ENCODE results near the gene RPS2.

The RPS2 gene

DNA sequence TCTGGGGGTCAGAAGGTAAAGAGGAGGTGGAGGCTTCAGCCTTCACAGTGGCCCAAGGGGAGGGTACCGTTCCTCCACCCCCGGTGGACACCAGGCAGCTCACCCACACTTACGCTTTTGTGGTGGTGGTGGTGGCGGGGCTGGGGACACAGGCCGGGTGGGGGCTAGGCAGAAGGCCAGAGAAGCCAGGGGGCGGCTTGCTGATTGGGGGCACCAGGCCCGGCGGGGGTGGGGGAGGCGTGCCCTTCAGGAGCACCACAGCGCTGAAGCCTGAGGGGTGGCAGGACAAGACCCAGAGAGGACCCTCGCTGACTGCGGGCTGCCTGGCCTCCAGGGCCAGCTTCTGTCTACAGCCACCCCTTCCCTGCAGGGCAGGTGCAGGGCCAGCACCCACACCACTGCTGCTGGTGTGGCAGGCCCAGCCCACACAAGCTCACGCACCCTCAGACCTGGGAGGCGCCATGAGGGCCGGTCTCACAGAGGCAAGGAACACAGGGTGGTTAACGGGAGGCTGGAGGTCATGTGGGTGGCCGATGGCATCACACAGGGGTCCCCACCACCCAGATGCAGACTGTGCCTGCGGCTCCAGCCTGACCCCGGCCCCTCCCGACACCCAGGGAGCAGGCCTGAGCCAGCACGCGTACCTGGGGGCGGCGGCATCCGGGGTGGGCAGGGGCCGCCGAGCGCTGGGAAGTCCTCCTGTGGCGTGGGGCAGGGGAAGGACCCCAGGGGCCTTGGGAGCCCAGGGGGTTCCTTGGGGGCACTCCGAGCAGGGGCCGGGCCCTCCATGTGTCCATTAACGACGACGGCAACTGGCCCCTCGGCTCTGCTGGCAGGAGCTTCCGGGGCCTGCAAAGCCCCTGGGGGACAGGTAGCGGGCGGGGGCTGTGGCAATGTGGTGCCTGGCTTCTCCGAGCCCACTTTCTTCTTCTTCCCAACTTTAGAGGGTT is 34.5 kb upstream of the RPS2 start:
- no peak for DNase-seq (ENCODE audit: low read depth)

DNA sequence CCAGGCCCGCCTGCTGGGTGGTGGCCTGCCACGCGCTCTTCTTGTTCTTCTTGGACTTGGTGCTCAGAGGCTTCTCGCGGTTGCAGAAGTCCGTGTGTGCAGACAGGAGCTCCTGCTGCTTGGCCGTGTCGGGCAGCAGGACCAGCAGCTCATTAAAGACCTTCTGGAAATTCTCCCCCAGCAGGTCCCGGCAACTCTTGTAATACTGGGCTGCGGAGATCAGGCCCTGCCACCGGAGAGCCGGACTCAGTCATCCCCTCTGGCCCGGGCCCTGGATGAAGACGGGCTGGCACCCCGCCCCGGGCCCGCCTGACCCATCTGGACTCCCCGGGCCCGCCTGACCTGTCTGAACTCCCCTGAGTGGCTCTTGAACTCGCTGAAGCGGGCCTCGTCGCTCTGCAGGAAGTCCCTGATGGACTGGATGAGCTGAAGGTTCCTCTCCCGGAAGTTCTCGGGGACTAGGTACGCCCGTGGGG is 33.8 kb upstream of the RPS2 start:
- DNase-seq (ENCODE audit: low read depth), result no peak

DNA sequence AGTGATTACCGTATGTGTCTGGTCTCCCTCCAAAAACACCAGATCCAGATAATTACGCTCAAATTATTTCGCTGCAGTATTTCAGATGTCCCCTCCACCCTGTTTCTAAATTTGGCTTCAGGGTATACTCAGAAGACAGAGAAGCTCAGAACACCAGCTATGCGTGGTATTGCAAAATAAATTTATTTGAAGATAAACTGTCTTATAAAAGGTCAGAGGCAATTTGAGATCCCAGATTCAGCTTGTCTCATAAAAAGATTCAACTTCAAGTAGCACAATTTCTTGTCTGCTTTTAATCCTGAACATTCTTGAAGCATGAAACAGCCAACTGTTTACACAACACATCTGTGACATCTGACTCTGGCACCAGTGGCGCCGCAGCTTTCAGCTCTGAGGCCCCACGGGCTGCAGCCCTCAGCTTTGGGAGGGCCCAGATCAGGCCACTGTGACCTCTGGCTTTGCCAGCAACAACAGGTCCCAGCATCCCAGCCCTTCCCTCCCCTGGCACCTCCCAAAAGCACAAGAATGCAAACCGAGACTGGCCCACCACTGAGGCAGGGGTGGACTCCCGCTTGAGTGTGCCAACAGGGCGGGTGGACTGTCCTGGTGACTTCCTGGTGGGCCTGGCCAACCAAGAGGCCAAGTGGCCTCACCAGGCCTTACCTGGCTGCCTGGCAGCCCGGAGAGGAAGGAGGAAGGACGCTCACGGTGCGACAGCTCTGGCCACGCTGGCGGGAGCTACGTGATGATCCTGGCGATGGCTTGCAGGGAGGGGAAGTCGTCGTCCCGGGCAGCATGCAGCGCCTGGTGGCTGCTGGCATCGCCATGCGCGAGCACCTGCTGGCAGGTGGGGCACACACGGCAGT is 33.1 kb upstream of the RPS2 start:
- no peak for DNase-seq (ENCODE audit: low read depth)

DNA sequence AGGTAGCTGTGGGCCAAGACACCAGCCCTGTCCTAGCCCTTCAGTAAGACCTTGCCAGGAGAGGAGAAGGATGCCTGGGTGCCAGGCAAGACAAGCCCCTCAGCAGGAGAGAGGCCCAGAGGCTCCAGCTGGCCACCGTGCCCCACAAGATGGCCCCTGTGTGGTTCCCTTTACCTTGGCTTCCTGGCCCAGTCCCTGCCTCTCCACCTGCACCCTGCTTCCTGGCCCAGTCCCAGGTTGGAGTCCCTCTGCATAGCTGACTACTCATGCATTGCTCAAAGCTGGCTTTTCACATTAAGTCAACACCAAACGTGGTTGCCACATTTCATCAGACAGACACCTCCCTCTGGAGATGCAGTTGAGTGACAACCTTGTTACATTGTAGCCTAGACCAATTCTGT is 29.1 kb upstream of the RPS2 start:
- DNase-seq (ENCODE audit: low read depth), result no peak

DNA sequence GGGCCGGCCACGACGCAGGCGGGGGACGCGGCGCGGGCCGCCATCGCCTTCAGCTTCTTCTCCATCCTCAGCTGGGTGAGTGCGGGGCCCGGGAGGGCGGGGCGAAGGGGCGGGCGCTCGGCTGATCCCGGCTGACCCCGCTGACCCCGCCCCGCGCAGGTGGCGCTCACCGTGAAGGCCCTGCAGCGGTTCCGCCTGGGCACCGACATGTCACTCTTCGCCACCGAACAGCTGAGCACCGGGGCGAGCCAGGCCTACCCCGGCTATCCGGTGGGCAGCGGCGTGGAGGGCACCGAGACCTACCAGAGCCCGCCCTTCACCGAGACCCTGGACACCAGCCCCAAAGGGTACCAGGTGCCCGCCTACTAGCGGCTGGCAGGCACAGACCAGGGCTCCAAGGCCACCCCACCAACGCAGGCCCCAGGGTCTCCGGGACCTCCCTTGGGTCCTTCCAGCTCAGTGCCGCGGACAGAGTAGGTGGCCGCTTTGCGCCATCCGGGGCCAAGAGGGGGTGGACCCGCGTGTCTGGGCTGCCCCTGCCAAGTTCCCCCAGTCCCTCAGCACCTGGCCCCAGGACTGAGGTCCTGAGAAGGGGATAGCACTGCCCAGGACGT is 28.2 kb upstream of the RPS2 start:
- DNase-seq (ENCODE audit: low read depth), result no peak

DNA sequence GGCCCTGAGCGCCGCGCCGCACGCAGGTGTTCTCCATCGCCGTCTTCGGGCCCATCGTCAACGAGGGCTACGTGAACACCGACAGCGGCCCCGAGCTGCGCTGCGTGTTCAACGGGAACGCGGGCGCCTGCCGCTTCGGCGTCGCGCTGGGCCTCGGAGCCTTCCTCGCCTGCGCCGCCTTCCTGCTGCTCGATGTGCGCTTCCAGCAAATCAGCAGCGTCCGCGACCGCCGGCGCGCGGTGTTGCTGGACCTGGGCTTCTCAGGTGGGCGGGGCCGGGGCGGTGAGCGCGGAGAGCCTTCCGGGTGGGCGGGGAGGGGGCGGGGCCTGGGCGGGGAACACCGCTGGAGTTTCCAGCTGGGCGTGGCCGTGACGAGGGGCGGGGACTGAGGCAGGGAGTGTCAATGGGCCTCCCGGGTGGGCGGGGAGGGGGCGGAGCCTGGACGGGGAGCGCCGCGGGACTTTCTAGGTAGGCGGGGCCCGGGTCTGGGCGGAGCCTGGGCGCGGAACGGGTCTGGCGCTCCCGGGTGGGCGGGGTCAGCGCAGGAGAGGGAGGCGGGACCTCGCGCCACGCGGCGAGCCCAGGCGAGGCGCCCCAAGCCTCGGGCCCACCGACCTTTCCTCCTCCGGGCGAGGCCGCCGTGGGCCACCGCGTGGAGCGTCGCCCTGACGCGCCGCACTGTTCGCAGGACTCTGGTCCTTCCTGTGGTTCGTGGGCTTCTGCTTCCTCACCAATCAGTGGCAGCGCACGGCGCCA is 27.5 kb upstream of the RPS2 start:
- peak; percentile 96 for DNase-seq (ENCODE audit: low read depth)

DNA sequence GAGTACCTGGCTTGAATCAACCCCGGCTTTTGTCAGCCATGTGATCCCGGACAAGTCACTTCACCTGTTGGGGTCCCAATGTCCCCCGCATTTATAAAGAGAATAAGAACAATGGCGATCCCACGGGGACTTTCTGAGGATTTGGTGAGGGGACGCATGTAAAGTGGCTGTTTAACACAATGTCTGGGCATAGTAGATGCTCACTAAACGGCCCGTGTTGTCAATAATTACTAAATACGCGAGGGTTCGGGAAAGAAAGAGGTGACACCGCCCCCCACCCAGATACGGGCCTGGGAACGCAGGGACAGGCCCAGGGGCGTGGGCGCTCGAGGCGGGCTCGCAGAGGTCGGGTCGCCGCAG is 26.9 kb upstream of the RPS2 start:
- DNase-seq (ENCODE audit: low read depth), result no peak

DNA sequence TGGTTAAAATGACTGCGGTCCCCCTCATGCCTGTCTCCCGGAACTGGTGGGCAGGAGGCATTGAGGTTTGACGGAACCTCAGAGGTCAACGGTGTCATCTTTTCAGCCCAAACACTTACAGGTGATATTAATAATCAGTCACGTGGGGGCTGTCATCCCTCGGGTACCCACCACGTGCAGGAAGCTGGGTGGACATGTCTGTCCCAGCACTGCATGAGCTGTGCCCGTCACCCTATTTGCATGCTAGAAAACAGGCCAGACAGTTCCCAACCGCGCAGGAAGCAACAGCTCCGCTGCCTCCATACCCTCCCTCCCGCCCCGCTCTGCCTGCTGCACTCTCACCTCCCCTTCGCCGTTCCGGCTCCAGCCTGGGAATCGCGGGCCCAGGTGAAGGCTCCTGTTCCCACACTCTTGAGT is 26.5 kb upstream of the RPS2 start:
- DNase-seq (ENCODE audit: low read depth), result no peak

DNA sequence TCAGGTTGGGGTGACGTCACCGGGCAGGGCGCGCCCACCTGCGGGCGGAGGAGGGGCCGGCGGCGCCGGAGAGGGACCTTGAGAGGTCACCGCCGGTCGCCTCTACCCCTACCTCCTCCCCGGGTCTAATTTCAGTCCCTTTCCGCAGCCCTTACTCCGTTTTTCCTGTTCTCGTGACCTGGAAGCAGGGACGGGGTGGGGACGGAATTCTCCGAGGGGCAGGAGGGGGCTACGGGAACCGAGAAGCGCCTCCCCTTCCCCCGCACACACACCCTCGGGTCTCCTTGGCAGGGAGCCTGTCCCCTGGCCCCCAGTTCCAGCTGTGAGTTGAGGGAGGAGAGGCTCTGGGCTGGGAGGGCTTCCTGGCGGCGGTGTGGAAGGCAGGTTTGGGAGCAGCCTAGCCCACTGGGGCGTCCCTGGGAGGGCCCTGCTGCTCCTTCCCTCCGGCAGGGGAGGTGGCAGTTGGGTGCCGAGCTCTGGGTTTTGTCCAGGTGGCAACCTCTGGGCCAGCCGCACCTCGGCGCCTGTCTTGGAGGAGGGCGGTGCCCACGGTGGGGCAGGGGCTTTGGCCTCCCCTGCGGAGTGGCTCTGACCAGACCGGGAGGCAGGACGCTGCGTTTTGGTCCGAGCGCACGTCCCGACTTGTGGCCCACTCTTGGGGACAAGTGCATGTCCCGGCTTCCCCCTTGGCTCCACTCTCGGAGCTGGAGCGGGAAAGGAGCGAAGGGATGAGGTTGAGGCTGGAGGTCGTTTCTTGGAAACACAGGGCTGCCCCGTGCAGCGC is 25.9 kb upstream of the RPS2 start:
- DNase-seq (ENCODE audit: low read depth), result no peak

DNA sequence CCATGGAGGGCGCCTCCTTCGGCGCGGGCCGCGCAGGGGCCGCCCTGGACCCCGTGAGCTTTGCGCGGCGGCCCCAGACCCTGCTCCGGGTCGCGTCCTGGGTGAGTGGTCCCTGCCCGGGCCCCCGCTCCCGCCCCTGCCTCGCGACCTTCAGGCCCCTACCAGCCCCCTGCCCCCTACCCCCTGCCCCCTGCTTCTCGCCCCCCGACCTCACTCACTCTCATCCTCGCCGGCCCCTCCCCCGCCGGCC is 25.4 kb upstream of the RPS2 start:
- DNase-seq (ENCODE audit: low read depth), result no peak

DNA sequence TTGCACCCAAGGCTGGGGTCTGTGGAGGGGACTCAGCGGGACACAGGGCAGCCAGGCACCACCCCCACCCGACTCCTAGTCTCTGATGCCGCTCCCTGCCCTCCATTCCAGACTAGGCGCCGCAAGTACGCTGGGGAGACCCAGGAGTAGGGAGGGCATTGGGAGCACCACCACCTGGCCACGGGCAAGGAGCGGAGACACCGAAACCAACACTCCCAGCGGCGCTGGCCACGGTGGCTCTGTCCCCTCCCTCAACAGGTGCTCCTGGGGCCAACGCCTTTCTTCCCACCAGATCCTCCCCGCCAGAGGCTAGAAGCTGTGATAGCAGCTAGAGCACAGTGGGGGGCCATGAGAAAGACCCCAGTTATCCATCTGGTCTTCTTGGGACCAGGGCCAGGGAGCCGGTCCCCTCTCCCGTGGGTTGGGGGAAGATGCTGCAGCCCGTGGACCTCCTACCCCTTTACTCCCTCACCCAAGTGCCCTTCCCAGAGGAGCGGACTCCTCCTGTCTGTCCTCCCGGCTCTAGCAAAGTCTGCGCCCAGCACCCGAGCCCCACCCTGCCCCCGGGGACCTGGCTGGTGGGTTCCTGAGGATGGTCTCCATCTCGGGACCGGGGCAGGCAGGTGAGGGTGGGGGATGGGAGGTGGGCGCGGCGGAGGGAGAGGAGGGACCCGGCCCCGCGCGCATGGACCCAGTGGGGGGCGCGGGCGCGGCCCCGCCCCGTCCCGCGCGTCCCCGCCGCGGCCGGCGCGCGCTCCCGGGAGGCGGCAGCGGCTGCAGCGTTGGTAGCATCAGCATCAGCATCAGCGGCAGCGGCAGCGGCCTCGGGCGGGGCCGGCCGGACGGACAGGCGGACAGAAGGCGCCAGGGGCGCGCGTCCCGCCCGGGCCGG is 24.8 kb upstream of the RPS2 start, which contains the start of gene SYNGR3:
Gene SYNGR3 (plus strand): TSS at position 762 of the 892 bp plus-strand sequence. CDS start 133 bp downstream, outside the sequence.
- DNase-seq (ENCODE audit: low read depth), result no peak

DNA sequence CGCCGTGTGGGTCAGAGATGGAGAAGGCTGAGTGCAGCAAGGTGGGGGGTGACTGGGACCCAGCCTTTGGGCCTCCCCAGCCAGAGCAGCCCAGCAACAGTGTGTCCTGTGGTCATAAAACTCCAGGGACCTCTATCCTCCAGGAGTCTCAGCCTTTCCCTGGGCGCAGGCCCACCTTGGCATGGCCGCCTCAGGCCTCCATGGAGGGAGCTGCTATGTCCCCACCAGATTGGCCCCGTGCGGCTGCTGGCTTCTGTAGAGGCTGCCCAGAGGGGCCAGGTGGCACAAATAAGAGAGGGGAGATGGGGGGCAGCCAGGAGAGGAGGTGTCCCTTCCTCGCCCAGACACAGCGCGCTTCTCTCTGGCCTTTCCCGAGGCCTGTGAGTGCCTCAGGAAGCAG is 22.6 kb upstream of the RPS2 start:
- DNase-seq (ENCODE audit: low read depth), result no peak

DNA sequence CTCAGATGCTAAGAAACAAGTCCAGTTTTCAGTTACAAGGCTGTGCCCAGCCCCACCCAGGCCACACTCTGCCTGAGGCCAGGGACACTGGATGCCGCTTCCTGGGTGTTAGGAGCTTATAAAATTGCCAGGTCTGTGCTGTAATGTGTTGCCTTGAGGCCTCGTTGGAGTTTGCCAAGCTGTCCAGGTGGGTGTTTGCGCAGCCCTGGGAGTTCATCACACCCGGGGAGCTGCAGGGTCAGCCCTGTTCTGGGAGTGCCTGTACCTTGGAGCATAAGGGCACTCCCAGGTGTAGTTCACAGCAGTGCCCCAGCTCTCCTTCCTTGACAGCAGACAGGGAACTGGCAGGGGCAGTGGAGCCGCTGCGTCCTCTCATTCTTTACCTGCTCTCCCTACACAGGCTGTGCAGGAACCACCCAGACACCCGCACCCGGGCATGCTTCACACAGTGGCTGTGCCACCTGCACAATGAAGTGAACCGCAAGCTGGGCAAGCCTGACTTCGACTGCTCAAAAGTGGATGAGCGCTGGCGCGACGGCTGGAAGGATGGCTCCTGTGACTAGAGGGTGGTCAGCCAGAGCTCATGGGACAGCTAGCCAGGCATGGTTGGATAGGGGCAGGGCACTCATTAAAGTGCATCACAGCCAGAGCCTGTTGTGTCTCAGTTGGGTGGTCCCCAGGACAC is 21.0 kb upstream of the RPS2 start:
- no peak for DNase-seq (ENCODE audit: low read depth)

DNA sequence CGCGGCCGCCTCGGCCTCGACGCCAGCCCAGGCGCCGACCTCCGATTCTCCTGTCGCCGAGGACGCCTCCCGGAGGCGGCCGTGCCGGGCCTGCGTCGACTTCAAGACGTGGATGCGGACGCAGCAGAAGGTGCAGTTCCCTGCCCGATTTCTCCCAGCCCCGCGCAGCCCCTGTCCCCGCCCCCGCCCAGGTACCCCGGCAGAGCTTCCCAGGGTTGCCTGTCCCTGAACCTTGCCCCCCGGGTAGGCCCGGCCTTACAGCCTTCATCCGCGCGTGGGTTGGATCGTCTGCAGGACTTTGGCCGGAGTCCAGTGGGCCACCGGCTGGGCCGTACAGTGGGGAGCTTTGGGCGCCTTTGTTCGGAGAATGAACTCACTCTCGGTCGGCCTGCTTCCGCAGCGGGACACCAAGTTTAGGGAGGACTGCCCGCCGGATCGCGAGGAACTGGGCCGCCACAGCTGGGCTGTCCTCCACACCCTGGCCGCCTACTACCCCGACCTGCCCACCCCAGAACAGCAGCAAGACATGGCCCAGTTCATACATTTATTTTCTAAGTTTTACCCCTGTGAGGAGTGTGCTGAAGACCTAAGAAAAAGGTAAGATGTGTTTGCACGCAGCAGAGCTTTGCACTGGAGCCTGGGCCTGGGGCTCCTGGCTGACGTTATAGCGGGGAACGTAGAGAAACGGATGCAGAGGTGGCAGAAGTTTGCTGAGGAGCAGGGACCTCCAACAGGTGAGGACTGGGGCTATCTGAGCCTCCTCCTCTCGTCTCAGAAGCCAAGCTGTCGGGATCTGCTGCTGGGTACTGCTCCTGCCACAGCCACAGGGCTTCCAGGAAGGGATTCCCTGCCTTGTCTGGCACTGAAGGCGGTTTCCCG is 20.0 kb upstream of the RPS2 start:
- DNase-seq (ENCODE audit: low read depth), result no peak

DNA sequence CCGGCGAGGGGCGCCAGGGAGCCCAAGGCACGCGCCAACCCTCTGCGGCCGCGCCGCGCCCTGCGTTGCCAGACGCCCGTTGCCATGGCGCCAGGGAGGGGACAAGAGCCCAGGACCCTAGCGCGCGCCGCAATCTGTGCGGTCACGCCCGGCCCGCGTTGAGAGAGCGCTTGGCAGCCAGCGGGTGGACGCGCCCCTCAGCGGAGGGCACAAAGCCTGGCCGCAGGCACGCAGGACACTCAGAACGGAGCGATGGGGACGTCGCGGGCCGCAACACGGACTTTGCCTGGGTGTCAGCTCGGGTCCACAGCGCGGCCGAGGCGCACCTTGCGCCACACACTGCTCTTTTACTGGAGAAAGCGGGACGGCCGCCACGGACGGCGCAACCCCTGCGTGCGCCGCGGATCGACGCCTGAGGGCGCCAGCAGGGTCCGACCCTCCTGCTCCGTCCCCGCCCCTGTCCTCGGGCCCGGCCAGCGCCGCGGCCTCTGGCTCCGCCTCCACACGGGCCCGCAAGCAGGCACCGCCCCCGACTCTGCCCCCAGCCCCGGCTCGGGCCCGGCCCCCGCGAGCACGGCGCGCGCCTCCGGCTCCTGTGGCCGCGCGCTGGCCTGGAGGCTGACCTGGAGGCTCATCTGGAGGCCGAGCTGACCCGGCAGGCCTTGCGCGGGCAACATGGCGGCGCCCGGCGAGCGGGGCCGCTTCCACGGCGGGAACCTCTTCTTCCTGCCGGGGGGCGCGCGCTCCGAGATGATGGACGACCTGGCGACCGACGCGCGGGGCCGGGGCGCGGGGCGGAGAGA is 19.1 kb upstream of the RPS2 start, which contains the start of gene GFER:
Gene GFER (plus strand): TSS at position 650 of the 803 bp plus-strand sequence. CDS start 26 bp downstream, at position 676.
- DNase-seq (ENCODE audit: low read depth), result no peak

DNA sequence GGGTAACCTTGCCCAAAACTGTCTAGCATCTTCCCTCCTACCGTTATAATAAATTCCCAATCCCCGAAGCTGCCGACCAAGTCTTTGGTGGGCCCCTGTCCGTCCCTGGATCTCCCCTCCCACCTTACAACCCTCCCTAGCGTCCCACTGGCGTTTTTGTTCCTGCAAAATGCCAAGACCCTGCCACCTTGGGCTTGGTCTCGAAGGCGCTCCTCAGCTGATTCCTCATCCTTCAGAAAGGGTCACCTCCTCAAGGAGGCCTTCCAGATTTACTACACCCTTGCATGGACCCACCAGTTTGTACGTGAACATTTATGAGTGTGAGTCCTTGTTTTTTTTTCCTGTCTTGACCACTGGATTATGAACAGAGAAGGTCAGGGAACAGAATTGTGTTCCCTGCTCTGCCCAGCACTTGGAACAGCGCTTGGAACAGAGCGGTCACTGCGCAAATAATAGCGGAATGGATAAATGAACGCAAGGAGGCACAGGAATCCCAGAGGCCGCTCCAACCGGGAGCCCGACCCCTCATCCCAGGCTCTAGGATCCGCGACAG is 18.4 kb upstream of the RPS2 start:
- no peak for DNase-seq (ENCODE audit: low read depth)

DNA sequence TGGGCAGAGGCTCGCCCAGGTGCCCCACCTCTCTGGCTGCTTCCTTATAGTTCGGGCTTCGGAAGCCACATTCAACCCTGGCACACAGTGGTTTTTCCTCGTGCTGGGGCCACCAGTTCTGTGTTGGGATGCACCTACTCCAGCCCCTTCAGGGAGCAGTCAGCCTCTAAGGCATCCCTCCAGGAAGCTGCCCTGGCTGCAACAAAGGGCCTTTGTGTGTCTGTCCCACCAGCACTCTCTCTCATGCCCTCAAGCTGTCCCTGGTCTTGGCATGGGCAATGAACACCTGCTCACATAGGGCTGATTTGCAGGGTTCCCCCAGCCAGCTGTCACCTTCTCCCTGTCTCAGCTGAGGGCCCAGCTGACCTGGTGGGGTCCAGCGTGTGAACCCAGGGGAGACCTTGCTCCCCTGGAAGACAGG is 17.4 kb upstream of the RPS2 start:
- no peak for DNase-seq (ENCODE audit: low read depth)

All from stimulated activated CD8-positive, alpha-beta memory T cell treated with anti-CD3 and anti-CD28 coated beads, Interleukin-12 subunit alpha, Interleukin-12 subunit beta, amount 100 ng/mL, for 1 hour (primary cell).